Activated CD4-positive, CD25-positive, alpha-beta regulatory T cell treated with anti-CD3 and anti-CD28 coated beads, Interleukin-2, amount 50 U/mL, for 72 hours (primary cell): ENCODE data around the gene AHCTF1.
"Not testable (repeated sequence)": the region's sequence is repeated elsewhere in the genome, so short reads cannot be mapped to it uniquely, and the experiment has no call there.

ENCODE experiments used
- DNase-seq: peaks from one replicate; pipeline ENCODE4 v3.0.0; 2021

Gene AHCTF1

GRCh38 chr1:246916026-246916923, 15.5 kb downstream of the AHCTF1 start:
- DNase-seq: not testable (repeated sequence)

- DNase-seq: no peak
Observed at GRCh38 chr1:246907472-246907871, 24.3 kb downstream of the AHCTF1 start.

DNA sequence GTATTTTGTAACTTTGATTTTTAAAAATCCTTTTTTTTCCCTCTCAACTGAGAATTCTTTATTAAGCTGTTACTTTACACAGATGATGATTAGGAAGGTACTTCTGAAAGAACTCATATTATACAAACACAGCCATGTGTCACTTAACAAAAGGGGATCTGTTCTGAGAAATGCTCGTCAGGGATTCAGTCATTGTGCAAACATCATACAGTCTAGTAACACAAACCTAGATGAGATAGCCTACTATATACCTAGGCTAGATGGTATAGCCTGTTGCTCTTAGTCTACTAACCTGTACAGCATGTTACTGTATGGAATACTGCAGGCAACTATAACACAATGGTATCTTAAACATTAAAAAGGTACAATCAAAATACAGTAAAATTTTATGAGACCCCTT, 24.9 kb downstream of the AHCTF1 start:
- no peak for DNase-seq

DNA sequence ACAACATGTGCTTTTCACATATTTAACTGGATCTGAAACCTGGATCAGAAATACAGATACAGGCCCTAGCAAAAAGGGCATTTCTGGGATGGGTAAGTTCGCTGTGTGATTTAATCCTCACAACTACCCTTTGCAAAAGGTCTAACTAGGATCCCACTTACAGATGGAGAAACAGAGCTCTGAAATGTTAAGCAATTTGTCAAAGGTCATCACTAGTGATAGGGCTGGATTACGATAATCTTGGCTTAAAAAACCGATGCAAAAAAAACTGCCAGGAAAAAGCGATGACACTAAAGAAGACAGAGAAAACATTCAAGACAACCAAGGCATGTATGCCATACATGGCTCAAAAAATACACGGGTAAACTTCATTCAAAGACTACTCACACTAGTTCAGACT, 29.9 kb downstream of the AHCTF1 start:
- no peak for DNase-seq

- no peak for DNase-seq
Observed at GRCh38 chr1:246897302-246897701, 34.4 kb downstream of the AHCTF1 start.

GRCh38 chr1:246893191-246893939, 38.4 kb downstream of the AHCTF1 start:
- no peak for DNase-seq

GRCh38 chr1:246891105-246891504, 40.6 kb downstream of the AHCTF1 start:
- no peak for DNase-seq

- no peak for DNase-seq
Observed at GRCh38 chr1:246888522-246888921, 43.2 kb downstream of the AHCTF1 start.

GRCh38 chr1:246885389-246885788, 46.4 kb downstream of the AHCTF1 start:
- not testable (repeated sequence) for DNase-seq

DNA sequence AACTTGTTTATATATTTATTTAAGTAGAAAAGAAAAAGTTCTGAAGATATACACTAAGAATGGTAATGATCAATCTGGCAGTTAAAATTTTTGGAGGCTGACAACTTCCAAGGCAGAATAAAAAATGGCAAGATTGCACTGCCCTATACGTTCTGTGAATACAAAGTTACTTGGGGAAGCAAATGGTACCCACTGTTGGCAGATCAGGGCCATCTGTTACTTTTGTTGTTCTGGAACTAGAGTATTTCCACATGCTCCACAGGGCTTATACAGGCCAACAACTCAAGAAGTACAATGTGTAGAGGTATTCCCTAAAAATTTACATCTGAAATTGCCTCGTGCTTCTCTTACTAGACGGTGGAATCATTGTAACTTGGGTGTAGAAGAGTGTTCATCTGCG, 53.2 kb downstream of the AHCTF1 start:
- no peak for DNase-seq

DNA sequence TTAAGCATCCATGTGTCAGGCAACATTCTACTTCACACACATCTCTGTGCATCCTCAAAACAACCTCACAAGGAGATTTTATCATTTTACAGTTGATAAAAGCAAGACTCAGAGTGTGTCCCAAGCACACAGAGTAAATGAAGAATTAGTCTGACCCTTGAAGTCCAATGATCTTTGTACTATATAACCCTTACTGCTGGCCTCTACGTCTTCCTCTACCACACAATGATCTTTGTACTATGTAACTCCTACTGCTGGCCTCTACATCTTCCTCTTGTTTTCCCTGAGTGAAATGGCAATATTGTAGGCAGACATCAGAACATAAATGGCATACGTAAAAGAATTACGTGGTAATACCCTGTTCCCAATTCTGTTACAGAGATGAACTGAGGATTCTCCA, 55.3 kb downstream of the AHCTF1 start:
- DNase-seq: no peak

- DNase-seq: no peak
Observed at GRCh38 chr1:246875041-246876026, 56.4 kb downstream of the AHCTF1 start.

DNA sequence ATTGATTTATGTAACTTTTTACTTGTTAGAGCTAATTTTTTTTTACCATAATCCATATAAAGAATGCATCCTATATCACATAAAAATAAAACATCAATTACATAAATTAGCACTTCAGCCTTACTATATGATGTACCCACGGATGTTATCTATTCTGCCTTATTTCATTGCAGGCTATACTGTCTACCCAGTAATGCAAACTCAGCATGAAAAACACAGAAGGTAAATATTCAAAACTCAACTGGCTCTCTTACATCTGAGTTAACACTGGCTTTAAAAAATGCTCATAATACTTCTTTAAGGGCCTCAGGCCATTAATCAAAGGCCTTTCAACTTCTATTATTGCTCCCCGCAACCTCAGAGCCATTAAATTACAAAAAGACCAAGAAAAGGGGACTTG, 65.8 kb downstream of the AHCTF1 start:
- DNase-seq: no peak

DNA sequence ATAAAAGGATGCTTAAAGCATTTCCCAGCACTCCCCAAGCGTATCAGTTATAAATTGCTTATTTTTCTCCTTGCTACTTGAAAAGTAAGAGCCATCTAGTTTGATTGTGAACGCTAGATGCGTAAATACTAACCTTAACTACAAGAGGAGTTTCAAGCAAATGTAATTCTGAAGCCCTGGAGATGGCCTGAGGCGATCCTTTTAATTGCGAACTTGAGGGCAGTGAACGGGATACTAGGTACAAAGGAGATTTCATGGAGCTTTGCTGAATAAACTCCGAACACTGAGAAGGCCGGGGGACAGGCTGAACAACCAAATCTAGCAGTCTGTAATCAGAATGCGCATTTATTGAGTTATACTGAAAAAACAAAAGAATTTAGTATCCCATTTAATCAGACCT, 68.0 kb downstream of the AHCTF1 start:
- not testable (repeated sequence) for DNase-seq

- DNase-seq: no peak
Observed at GRCh38 chr1:246860401-246860800, 71.3 kb downstream of the AHCTF1 start.

DNA sequence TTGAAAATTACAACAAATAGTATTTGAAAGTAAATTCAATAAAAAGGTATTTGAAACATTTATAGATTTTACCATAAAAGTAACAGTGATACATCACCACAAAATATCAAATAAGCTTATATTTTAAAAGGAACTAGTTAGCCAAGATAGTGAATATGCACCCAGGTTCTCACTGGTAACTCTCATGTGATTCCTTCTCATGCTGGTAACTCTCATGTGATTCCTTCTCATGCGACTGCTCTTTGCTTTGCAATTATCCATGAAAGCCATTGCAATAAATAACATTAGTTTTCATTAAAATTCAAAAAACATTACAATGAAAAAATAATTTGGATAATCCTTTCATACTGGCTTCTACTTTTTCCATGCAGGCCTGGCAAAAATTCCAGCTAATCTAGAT, 75.4 kb downstream of the AHCTF1 start:
- DNase-seq: no peak

GRCh38 chr1:246850640-246851039, 81.1 kb downstream of the AHCTF1 start:
- DNase-seq: not testable (repeated sequence)

GRCh38 chr1:246843876-246844275, 87.9 kb downstream of the AHCTF1 start:
- DNase-seq: no peak

DNA sequence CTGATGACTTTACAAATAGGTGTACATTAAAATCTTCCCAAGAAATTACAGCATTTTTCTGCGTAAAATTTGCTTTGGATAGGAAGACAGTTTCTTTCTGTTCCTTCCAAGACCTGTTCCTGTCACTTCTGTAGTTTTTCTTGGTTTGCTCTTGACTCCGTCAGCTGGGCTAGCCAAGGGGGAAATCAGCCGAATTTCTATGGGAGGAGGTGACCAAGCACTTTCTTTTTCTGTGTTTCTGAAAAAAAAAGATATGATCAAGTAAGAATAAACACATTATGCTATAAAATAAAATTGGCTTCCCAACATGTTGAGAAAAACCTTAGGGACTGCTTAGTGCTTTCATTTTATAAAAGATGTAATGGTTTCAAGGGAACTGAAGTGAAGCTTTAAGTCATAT, 91.0 kb downstream of the AHCTF1 start:
- not testable (repeated sequence) for DNase-seq

- no peak for DNase-seq
Observed at GRCh38 chr1:246838118-246838456, 93.7 kb downstream of the AHCTF1 start.

DNA sequence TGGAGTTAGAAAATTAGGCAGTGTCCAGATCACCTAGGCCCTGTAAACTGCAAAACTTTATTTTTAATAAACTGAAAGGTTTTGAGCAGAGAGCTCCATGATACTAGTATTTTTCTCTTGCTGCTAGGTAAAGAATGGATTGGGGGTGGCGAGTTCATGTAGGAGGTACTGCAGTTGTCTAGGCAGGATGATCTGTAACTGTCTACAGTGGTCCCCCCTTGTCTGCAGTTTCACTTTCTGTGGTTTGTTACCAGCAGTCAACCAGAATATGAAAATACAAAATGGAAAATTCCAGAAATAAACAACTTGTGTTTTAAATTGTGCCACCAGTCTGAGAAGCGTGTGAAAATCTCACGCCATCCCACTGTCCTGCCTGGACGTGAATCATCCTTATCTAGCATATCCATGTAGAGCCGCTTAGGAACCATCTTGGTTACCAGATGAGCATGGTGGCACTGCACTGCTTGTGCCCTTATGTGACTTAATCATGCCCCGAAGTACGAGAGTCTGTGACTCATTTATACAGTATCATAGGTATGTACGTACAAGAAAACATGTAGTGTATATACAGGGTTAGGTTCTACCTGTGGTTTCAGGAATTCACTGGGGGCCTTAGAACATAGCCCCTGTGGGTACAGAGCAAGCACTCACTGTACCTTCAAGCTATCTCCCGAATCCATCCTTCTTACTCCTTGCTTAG, 94.2 kb downstream of the AHCTF1 start:
- no peak for DNase-seq

DNA sequence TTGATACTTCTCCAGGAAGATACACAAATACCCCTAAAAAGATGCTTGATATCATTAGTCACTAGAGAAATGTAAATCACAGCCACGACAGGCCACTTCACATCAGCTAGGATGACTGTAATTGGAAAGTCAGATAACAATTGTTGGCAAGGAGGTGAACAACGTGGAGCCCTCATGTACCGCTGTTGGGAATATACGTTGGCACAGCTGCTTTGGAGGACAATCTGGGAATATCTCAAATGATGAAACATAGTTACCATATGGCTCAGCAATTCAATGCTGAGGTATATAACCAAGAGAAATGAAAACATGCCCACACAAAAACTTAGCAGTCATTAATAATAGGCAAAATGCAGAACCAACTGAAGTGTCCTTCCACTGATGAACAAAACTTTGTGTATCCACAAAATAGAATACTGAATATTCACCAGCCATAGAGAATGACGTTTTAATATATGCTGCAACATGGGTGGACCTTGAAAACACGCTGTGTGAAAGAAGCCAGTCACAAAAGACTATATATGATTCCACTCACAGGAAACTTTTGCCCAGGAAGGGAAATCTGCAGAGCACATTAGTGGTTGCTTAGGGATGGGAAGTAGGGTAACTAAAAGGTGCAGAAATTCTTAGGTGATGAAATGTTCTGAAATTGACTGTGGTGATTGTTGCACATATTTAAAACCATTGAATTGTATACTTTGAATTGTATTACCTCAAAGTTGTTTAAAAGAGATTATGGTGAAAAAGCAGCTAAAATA, 95.4 kb downstream of the AHCTF1 start:
- no peak for DNase-seq
